Measurements from ENCODE around the gene TMEM61.

The TMEM61 gene

GRCh38 chr1:54987919-54988705 lies 7.7 kb downstream of the TMEM61 start:
- Mint-ChIP-seq H3K4me1 (no peaks in the 10 kb centered on the region), H3K27ac (no peak overlapping the region), H3K27me3 (peaks cover 22% of the 10 kb centered on the region), H3K36me3 (no peaks in the 10 kb centered on the region), H3K4me3 (no peak overlapping the region), H3K9me3 (no peaks in the 10 kb centered on the region)
- no peak for ATAC-seq

- peaks cover 24% of the 10 kb centered on the region for H3K27me3 Mint-ChIP-seq
- no peak overlapping the region for H3K4me3 Mint-ChIP-seq
- no peak for ATAC-seq
- no peaks in the 10 kb centered on the region for H3K36me3 Mint-ChIP-seq
- no peak overlapping the region for H3K27ac Mint-ChIP-seq
- no peaks in the 10 kb centered on the region for H3K4me1 Mint-ChIP-seq
- no peaks in the 10 kb centered on the region for H3K9me3 Mint-ChIP-seq
Observed at GRCh38 chr1:54988975-54989374, 8.5 kb downstream of the TMEM61 start.

- Mint-ChIP-seq H3K27me3 (peaks cover 24% of the 10 kb centered on the region), H3K9me3 (no peaks in the 10 kb centered on the region), H3K4me1 (no peaks in the 10 kb centered on the region), H3K4me3 (no peak overlapping the region), H3K36me3 (no peaks in the 10 kb centered on the region), H3K27ac (no peak overlapping the region)
- ATAC-seq = no peak
Observed at GRCh38 chr1:54989473-54989872, 9.0 kb downstream of the TMEM61 start.

GRCh38 chr1:54989968-54990810 lies 9.8 kb downstream of the TMEM61 start:
- ATAC-seq = no peak
- no peaks in the 10 kb centered on the region for H3K4me1 Mint-ChIP-seq
- no peaks in the 10 kb centered on the region for H3K36me3 Mint-ChIP-seq
- H3K4me3 Mint-ChIP-seq = no peak overlapping the region
- no peaks in the 10 kb centered on the region for H3K9me3 Mint-ChIP-seq
- H3K27me3 Mint-ChIP-seq = peaks cover 27% of the 10 kb centered on the region
- no peak overlapping the region for H3K27ac Mint-ChIP-seq

- Mint-ChIP-seq H3K27me3 (peaks cover 34% of the 10 kb centered on the region), H3K36me3 (no peaks in the 10 kb centered on the region), H3K27ac (no peak overlapping the region), H3K4me3 (no peak overlapping the region), H3K4me1 (no peaks in the 10 kb centered on the region), H3K9me3 (no peaks in the 10 kb centered on the region)
- ATAC-seq = no peak
Observed at GRCh38 chr1:54990916-54991315, 10.5 kb downstream of the TMEM61 start.

GRCh38 chr1:54991939-54992338 lies 11.5 kb downstream of the TMEM61 start:
- Mint-ChIP-seq H3K4me3 (no peak overlapping the region), H3K36me3 (no peaks in the 10 kb centered on the region), H3K9me3 (no peaks in the 10 kb centered on the region), H3K4me1 (peaks cover 8% of the 10 kb centered on the region), H3K27ac (no peak overlapping the region), H3K27me3 (peaks cover 34% of the 10 kb centered on the region)
- ATAC-seq = no peak

- Mint-ChIP-seq H3K36me3 (no peaks in the 10 kb centered on the region), H3K27ac (no peak overlapping the region), H3K4me1 (peaks cover 8% of the 10 kb centered on the region)
Observed at GRCh38 chr1:54993140-54993539, 12.7 kb downstream of the TMEM61 start.

GRCh38 chr1:54994355-54994990 lies 14.0 kb downstream of the TMEM61 start:
- Mint-ChIP-seq H3K4me3 (no peak overlapping the region), H3K4me1 (peaks cover 8% of the 10 kb centered on the region), H3K27ac (no peak overlapping the region), H3K27me3 (peaks cover 43% of the 10 kb centered on the region), H3K36me3 (no peaks in the 10 kb centered on the region), H3K9me3 (no peaks in the 10 kb centered on the region)
- ATAC-seq = no peak

More at GRCh38 chr1:54993140-54993539, 12.7 kb downstream of the TMEM61 start:
- no peak for ATAC-seq
- H3K4me3 Mint-ChIP-seq = no peak overlapping the region
- H3K9me3 Mint-ChIP-seq = no peaks in the 10 kb centered on the region
- H3K27me3 Mint-ChIP-seq = peaks cover 43% of the 10 kb centered on the region

DNA sequence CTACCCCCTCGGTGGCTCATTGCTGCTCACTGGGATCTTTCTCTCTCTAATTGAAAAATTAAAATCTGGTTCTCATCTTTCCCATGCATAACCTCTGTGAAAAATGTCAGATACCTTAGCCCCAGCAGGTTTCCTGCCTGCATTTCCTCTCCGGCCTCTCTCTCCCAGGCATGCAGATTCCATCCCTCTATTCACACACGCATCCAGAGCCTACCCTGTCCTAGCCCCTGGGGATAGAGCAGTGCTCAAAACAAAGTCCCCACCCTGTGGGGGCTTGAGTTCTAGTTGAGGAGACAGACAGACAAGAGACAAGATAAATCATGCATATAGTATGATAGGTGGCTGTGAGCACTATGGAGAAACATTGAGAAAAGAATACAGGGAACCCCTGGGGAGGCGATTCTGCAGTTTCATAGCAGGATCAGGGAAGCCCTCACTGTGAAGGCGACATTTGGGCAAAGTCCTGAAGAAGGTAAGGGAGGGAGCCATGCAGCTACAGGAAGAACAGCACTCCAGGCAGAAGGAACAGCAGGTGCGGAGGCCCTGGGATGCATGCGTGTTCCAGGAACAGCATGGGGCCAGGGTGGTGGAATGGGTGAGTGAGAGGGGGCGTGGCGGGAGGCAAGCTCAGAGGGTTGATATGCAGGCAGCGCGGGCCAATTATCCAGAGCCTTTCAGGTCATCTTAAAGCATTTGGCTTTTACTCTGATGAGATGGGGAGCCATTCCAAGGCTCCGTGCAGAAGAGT lies 14.8 kb downstream of the TMEM61 start:
- peaks cover 8% of the 10 kb centered on the region for H3K4me1 Mint-ChIP-seq
- H3K27ac Mint-ChIP-seq = no peak overlapping the region
- peaks cover 43% of the 10 kb centered on the region for H3K27me3 Mint-ChIP-seq
- no peak overlapping the region for H3K4me3 Mint-ChIP-seq
- no peaks in the 10 kb centered on the region for H3K9me3 Mint-ChIP-seq
- H3K36me3 Mint-ChIP-seq = no peaks in the 10 kb centered on the region
- ATAC-seq = no peak

DNA sequence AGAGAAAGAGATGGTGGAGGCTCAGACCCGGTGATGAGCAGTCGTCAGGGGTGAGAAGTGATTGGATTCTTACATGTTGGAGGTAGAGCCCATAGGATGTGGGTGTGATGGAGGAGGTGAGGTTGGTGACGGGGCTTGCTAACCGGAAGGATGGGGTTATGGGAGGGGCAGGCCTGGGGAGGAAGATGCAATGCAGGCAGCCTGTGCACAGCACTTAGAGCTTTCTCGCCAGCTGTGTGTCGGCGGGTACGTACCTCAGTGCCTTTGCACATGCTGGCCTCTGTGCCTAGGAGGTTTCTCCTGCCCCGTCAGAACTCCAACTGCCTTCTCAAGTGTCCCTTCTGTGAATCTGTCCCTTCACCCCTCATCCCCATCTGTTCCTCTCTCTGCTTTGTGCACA lies 15.4 kb downstream of the TMEM61 start:
- no peaks in the 10 kb centered on the region for H3K36me3 Mint-ChIP-seq
- H3K4me3 Mint-ChIP-seq = no peak overlapping the region
- H3K4me1 Mint-ChIP-seq = peaks cover 8% of the 10 kb centered on the region
- no peak overlapping the region for H3K27ac Mint-ChIP-seq
- ATAC-seq = no peak
- peaks cover 43% of the 10 kb centered on the region for H3K27me3 Mint-ChIP-seq
- no peaks in the 10 kb centered on the region for H3K9me3 Mint-ChIP-seq

- H3K4me3 Mint-ChIP-seq = peak overlapping the region; percentile 15
- H3K9me3 Mint-ChIP-seq = no peaks in the 10 kb centered on the region
- H3K27me3 Mint-ChIP-seq = peaks cover 43% of the 10 kb centered on the region
- H3K4me1 Mint-ChIP-seq = peaks cover 8% of the 10 kb centered on the region
- H3K27ac Mint-ChIP-seq = no peak overlapping the region
- H3K36me3 Mint-ChIP-seq = no peaks in the 10 kb centered on the region
- ATAC-seq = peak; percentile 79
Observed at GRCh38 chr1:54996359-54996868, 16.0 kb downstream of the TMEM61 start.

- no peak for ATAC-seq
- H3K9me3 Mint-ChIP-seq = no peaks in the 10 kb centered on the region
- peaks cover 8% of the 10 kb centered on the region for H3K4me1 Mint-ChIP-seq
- H3K4me3 Mint-ChIP-seq = no peak overlapping the region
- peaks cover 43% of the 10 kb centered on the region for H3K27me3 Mint-ChIP-seq
- no peaks in the 10 kb centered on the region for H3K36me3 Mint-ChIP-seq
- H3K27ac Mint-ChIP-seq = no peak overlapping the region
Observed at GRCh38 chr1:54996869-54997710, 16.7 kb downstream of the TMEM61 start.

DNA sequence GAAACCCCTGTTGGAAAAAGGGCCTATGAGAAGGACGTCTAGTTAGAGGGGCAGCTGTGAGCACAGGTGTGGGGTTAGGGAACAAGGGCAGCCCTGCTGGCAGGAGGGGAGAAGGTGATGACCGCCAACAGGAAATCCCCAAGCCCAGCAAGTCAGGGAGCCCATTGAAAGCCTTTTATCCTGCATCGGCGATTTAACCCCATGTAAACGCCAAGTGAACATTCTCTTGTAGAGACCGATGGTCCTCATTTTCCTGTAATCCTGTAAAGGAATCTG lies 17.2 kb downstream of the TMEM61 start:
- Mint-ChIP-seq H3K4me1 (peaks cover 8% of the 10 kb centered on the region), H3K27me3 (peaks cover 43% of the 10 kb centered on the region), H3K9me3 (no peaks in the 10 kb centered on the region), H3K4me3 (no peak overlapping the region), H3K27ac (no peak overlapping the region), H3K36me3 (no peaks in the 10 kb centered on the region)
- no peak for ATAC-seq

DNA sequence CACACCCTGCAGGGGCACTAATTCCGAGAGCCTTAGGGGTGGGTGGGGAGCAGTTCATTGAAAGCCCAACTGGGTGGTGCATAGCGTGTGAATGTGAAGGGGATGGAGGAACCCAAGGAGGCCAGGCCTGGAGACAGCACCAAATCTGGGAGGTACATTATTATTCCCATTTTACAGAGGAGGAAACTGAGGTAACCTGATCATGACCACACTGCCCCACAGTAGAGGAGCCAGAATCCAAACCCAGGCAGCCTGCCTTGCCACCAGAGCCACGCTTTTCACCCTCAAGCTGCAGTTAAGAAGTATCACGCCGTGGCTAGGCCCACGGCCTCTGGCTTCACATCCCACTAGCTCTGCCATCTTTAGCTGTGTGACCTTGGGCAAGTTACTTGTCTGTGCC lies 17.7 kb downstream of the TMEM61 start:
- peaks cover 8% of the 10 kb centered on the region for H3K4me1 Mint-ChIP-seq
- no peak overlapping the region for H3K4me3 Mint-ChIP-seq
- H3K9me3 Mint-ChIP-seq = no peaks in the 10 kb centered on the region
- no peak overlapping the region for H3K27ac Mint-ChIP-seq
- H3K27me3 Mint-ChIP-seq = peaks cover 43% of the 10 kb centered on the region
- H3K36me3 Mint-ChIP-seq = no peaks in the 10 kb centered on the region
- no peak for ATAC-seq

Measured in stimulated activated memory B cell treated with anti-CD40 and anti-IgM and Interleukin-4, amounts not matched to agents 10 μg/mL and 1 μg/mL and 100 μg/mL, for 72 hours (primary cell).